Epithelial cell of esophagus (primary cell): ENCODE results near the gene AAK1.

Experiments used
- DNase-seq: peaks from one replicate; pipeline ENCODE4 v3.0.0; 2010; ENCODE audit warnings: low read depth
- H3K4me3 ChIP-seq: 2 replicates; pipeline ENCODE4 v1.5.1; 2011; ENCODE audit warnings: mild to moderate bottlenecking, low read length, control low read depth
- CTCF ChIP-seq: IDR thresholded peaks from 2 replicates; pipeline ENCODE4 v1.5.1; 2011; ENCODE audit warnings: low read depth, mild to moderate bottlenecking, low read length, control low read depth, inconsistent platforms; ENCODE audit not compliant: insufficient read depth; ENCODE audit errors: missing control alignments

Gene AAK1

DNA sequence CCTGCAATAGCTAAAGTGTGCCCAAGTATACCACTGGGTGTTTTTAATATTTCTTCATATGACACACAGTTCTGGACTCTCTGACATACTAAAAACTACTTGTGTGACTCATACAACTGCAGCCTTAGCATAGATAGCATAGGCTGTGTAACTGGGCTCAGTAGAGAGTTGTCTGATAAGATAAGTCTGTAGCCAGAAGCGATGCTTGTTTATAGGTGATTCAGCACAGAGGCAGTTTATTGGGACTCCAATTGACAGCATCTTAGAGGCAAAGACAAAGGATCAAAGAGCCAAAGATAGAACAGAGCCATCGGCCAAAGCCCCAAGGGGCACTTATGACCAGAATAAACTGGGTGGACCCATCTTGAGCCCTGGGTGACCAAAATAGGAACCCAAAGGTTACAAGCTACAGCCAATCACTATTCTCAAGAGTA lies 42.3 kb downstream of the AAK1 start:
- H3K4me3 ChIP-seq: no peak overlapping the region
- TF ChIP-seq CTCF: no peak
- peak; percentile 76 for DNase-seq

GRCh38 chr2:69600425-69600824 lies 43.1 kb downstream of the AAK1 start:
- no peak for TF ChIP-seq CTCF
- no peak overlapping the region for H3K4me3 ChIP-seq
- DNase-seq: no peak

GRCh38 chr2:69597843-69598610 lies 45.5 kb downstream of the AAK1 start:
- TF ChIP-seq CTCF: no peak
- no peak for DNase-seq
- no peak overlapping the region for H3K4me3 ChIP-seq

DNA sequence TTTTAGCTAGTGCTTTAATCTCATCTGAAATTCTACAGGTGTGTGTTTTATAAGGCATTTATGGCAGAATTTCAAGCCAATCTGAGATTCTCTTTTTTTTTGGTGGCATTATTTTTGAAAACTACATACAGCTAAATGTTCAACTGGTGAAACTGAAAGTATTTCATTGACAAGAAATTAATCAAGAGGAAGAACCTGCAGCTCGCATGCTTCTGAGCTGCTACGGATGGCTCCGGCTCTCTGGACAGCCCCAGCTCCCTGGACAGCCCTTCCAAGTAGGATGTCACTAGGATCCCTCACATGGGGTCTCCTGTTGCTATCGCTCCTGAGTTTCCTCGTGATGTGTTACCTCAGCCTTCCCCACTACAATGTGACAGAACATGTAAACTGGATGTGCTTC lies 46.4 kb downstream of the AAK1 start:
- no peak for TF ChIP-seq CTCF
- DNase-seq: no peak
- H3K4me3 ChIP-seq: no peak overlapping the region

GRCh38 chr2:69594341-69594740 lies 49.2 kb downstream of the AAK1 start:
- no peak overlapping the region for H3K4me3 ChIP-seq
- no peak for DNase-seq
- TF ChIP-seq CTCF: no peak

- TF ChIP-seq CTCF: no peak
Measured at GRCh38 chr2:69592511-69592910, 51.0 kb downstream of the AAK1 start.

More at GRCh38 chr2:69592511-69592910, 51.0 kb downstream of the AAK1 start:
- DNase-seq: no peak
- no peak overlapping the region for H3K4me3 ChIP-seq
